Heart left ventricle (tissue), 16 donors: Measurements from ENCODE around the gene CSTF1. TPM values are rescaled to one million over a fixed set of nuclear protein-coding genes. Genes with fewer than 3 reads are reported as not detected.

Experiments
- ATAC-seq, 4 donors: fragments of 200-7000 bp; cut with Tn5 transposase; one replicate each; pipeline ENCODE4 v1.9.1; 2020 to 2022; ENCODE audit warnings: moderate library complexity in 4 of 4, mild to moderate bottlenecking in 3 of 4, moderate number of reproducible peaks in 1 of 4
- DNase-seq, 5 donors: peaks; one replicate each; pipeline ENCODE4 v3.0.0-alpha.2; 2020
- H3K27ac ChIP-seq, 12 donors: fragments of 200-600 bp; sonication (generic) in 4 of 12; one replicate each; pipeline versions ENCODE4 v1.5.0 to v1.8.0; 2016 to 2022; ENCODE audit warnings: mild to moderate bottlenecking in 2 of 12
- H3K27me3 ChIP-seq, 9 donors: fragments of 200-600 bp; sonication (generic) in 2 of 9; one replicate each; pipeline versions ENCODE4 v1.5.1 to v1.8.0; 2016 to 2022; ENCODE audit warnings: mild to moderate bottlenecking in 3 of 9
- H3K36me3 ChIP-seq, 9 donors: fragments of 200-600 bp; sonication (generic) in 2 of 9; one replicate each; pipeline versions ENCODE4 v1.5.0 to v1.8.0; 2018 to 2022; ENCODE audit warnings: mild to moderate bottlenecking in 2 of 9
- H3K4me1 ChIP-seq, 12 donors: fragments of 200-600 bp; sonication (generic) in 4 of 12; one replicate each; pipeline versions ENCODE4 v1.5.0 to v1.8.0; 2016 to 2022; ENCODE audit warnings: mild to moderate bottlenecking in 3 of 12
- H3K4me3 ChIP-seq, 12 donors: fragments of 200-600 bp; sonication (generic) in 4 of 12; one replicate each; pipeline versions ENCODE4 v1.5.0 to v1.8.0; 2017 to 2022; ENCODE audit warnings: mild to moderate bottlenecking in 9 of 12, moderate library complexity in 4 of 12
- H3K9me3 ChIP-seq, 12 donors: fragments of 200-600 bp; sonication (generic) in 4 of 12; one replicate each; pipeline versions ENCODE4 v1.5.0 to v1.8.0; 2016 to 2022; ENCODE audit warnings: mild to moderate bottlenecking in 1 of 12
- CTCF ChIP-seq, 12 donors: fragments of 200-600 bp; sonication (generic) in 4 of 12; IDR thresholded peaks; one replicate each; pipeline versions ENCODE4 v1.5.0 to v1.8.0; 2018 to 2022; ENCODE audit warnings: antibody characterized with exemption in 12 of 12, mild to moderate bottlenecking in 5 of 12
- POLR2A ChIP-seq, 2 donors: fragments of 450-650 bp; IDR thresholded peaks; one replicate each; pipeline ENCODE4 v1.6.1; 2017; ENCODE audit warnings: antibody characterized with exemption in 2 of 2, mild to moderate bottlenecking in 2 of 2, moderate library complexity in 2 of 2
- WGBS, 4 donors: extraction: QIAGEN DNeasy Blood & Tissue Kit in 2 of 4; methylation state at CpG; one replicate each; pipeline versions ENCODE4 v1.1.5 to v1.1.7; 2013 to 2018; 5-methylcytosine and 5-hydroxymethylcytosine counted together
- intact Hi-C, 10 donors: fragments of 100-400 bp; cut with DNase I; formaldehyde crosslinking; loops; one replicate each; pipeline versions ENCODE4 v1.11.1 to v1.14.2; 2022
- polyA plus RNA-seq, 2 donors: library from polyadenylated mRNA; stranded (reverse); fragments of 200-250 nt; gene quantifications; one replicate each; pipeline ENCODE4 v1.2.3, GENCODE V29; 2013
- total RNA-seq, 9 donors: library from RNA; depleted of rRNA in 2 of 9; stranded (reverse); fragments of >200 nt in 2 of 9; fragmentation: NEBNext Ultra II Directional in 3 of 9; extraction: Animal tissue kit (Norgen Biotek cat#: 25700) in 3 of 9; gene quantifications; one replicate each; pipeline versions ENCODE4 v1.1.0 to v1.2.4, GENCODE V29; 2016 to 2023
- donor health status: ischemic (EF 13 %, LVEDD 7.1; RV severe dilation, severe dysfunction).
- donor health status: healthy with polysubstance abuse.
- donor health status: DM: no; HTN: yes; CAD: no.
- donor health status: DM: no; HTN: no; CAD: no.
- donor health status: ischemic (EF 25% LVEDD 6.9; RV normal size, moderate dysfunction).
- donor health status: ischemic (EF 25% LVEDD 5.7; RV mildly dilated, moderate dysfunction).
- donor health status: healthy.
- donor health status: DM: yes; HTN: yes; CAD: no.
- donor health status: ischemic (EF 35%, LVEDD 5.7; RV mildly dilated, moderate dysfunction).
- donor health status: nonischemic (EF 11% LVEDD 7.7; RV severe dilation, severe dysfunction).
- donor health status: DM: yes; HTN: yes; CAD: no.
- donor health status: PGD.
- donor health status: ischemic (EF 29% LVEDD 5.4; RV normal size, mild dysfunction).
- donor health status: nonischemic (EF 23%, LVEDD 6.1; RV moderate dilation, normal function).

Gene CSTF1
- total and polyA plus RNA-seq, 11 donors, result 4.2 to 27.3 (median 21.4) TPM

GRCh38 chr20:56381501-56381900 is 10.9 kb upstream of the CSTF1 start:
- TF ChIP-seq CTCF (IDR thresholded peaks at IDR 0.05) (no peak), POLR2A (IDR thresholded peaks at IDR 0.05) (no peak)
- H3K27me3 ChIP-seq, result no peaks in the 10 kb centered on the region
- intact Hi-C loops, result no loop called here
- no peak overlapping the region for H3K4me3 ChIP-seq
- H3K9me3 ChIP-seq, result no peaks in the 10 kb centered on the region
- H3K4me1 ChIP-seq, result peaks cover 0 to 10% (median 4%) of the 10 kb centered on the region in 12 donors
- ATAC-seq (no peak), DNase-seq (no peak)
- H3K36me3 ChIP-seq, result peaks cover 0 to 27% (median 0%) of the 10 kb centered on the region in 9 donors
- no peak overlapping the region for H3K27ac ChIP-seq
- 96 to 100% (median 99%) methylated on average over 1 of the region's 1 CpG for WGBS, 4 donors

- Histone ChIP-seq H3K4me1 (peaks cover 0 to 10% (median 4%) of the 10 kb centered on the region in 12 donors), H3K27ac (no peak overlapping the region), H3K27me3 (no peaks in the 10 kb centered on the region), H3K4me3 (no peak overlapping the region), H3K9me3 (no peaks in the 10 kb centered on the region), H3K36me3 (peaks cover 0 to 37% (median 0%) of the 10 kb centered on the region in 9 donors)
- intact Hi-C loops, result no loop called here
- 27 to 32% (median 31%) methylated on average over 4 of the region's 4 CpGs for WGBS, 4 donors
- DNase-seq (no peak), ATAC-seq (no peak)
- TF ChIP-seq POLR2A (IDR thresholded peaks at IDR 0.05) (no peak), CTCF (IDR thresholded peaks at IDR 0.05) (no peak)
Observed at GRCh38 chr20:56382696-56383095, 9.7 kb upstream of the CSTF1 start.

- no peaks in the 10 kb centered on the region for H3K9me3 ChIP-seq
- intact Hi-C loops, result no loop called here
- H3K27ac ChIP-seq, result no peak overlapping the region
- H3K4me3 ChIP-seq, result no peak overlapping the region
- WGBS, 4 donors, result 65 to 81% (median 72%) methylated on average over 8 of the region's 8 CpGs
- ATAC-seq, result no peak
- H3K27me3 ChIP-seq, result no peaks in the 10 kb centered on the region
- H3K4me1 ChIP-seq, result peaks cover 0 to 10% (median 4%) of the 10 kb centered on the region in 12 donors
- peaks cover 0 to 38% (median 0%) of the 10 kb centered on the region in 9 donors for H3K36me3 ChIP-seq
- TF ChIP-seq POLR2A (IDR thresholded peaks at IDR 0.05) (no peak), CTCF (IDR thresholded peaks at IDR 0.05) (no peak)
- no peak for DNase-seq
Observed at GRCh38 chr20:56383334-56383733, 9.1 kb upstream of the CSTF1 start.

- 88 to 93% (median 92%) methylated on average over 4 of the region's 4 CpGs for WGBS, 4 donors
- DNase-seq, result no peak
- intact Hi-C loops, result no loop called here
- ATAC-seq, result no peak
- Histone ChIP-seq H3K4me3 (no peak overlapping the region), H3K27ac (no peak overlapping the region), H3K4me1 (peaks cover 0 to 9% (median 4%) of the 10 kb centered on the region in 12 donors), H3K36me3 (peaks cover 0 to 35% (median 0%) of the 10 kb centered on the region in 9 donors), H3K27me3 (no peaks in the 10 kb centered on the region), H3K9me3 (no peaks in the 10 kb centered on the region)
- no peak for TF ChIP-seq POLR2A (IDR thresholded peaks at IDR 0.05)
- TF ChIP-seq CTCF (IDR thresholded peaks at IDR 0.05), result no peak
Observed at GRCh38 chr20:56385130-56385529, 7.3 kb upstream of the CSTF1 start.
